Astrocyte of the cerebellum (primary cell): ENCODE data around the gene DCP1B.
A peak's percentile ranks its signal among the peaks of the same experiment; 100 is the strongest.

ENCODE experiments used
- DNase-seq: peaks from one replicate; pipeline ENCODE4 v3.0.0-alpha.2; 2011; ENCODE audit warnings: low read depth
- H3K4me3 ChIP-seq: 2 replicates; pipeline ENCODE4 v1.5.1; 2011; ENCODE audit warnings: mild to moderate bottlenecking, low read depth, low read length, moderate library complexity
- in situ Hi-C: cut with HindIII; loops from 2 replicates; pipeline ENCODE4 v1.10.0; 2017; ENCODE audit warnings: low sequenced_read_pairs
- TF ChIP-seq, protein P1 (sequence below): IDR thresholded peaks from 2 replicates; pipeline ENCODE4 v1.5.1; 2012; ENCODE audit warnings: low read length, low read depth, moderate library complexity, mild to moderate bottlenecking; ENCODE audit errors: missing control alignments

DCP1B gene

GRCh38 chr12:2034633-2035430 lies 30.6 kb upstream of the DCP1B start:
- H3K4me3 ChIP-seq = peak overlapping the region; percentile 22
- DNase-seq = peak; percentile 20
- in situ Hi-C loops = loop anchor here (5.0 kb wide), 1 partner anchor 87 kb away; no protein-coding TSS in a partner anchor
- TF ChIP-seq, protein P1, sequence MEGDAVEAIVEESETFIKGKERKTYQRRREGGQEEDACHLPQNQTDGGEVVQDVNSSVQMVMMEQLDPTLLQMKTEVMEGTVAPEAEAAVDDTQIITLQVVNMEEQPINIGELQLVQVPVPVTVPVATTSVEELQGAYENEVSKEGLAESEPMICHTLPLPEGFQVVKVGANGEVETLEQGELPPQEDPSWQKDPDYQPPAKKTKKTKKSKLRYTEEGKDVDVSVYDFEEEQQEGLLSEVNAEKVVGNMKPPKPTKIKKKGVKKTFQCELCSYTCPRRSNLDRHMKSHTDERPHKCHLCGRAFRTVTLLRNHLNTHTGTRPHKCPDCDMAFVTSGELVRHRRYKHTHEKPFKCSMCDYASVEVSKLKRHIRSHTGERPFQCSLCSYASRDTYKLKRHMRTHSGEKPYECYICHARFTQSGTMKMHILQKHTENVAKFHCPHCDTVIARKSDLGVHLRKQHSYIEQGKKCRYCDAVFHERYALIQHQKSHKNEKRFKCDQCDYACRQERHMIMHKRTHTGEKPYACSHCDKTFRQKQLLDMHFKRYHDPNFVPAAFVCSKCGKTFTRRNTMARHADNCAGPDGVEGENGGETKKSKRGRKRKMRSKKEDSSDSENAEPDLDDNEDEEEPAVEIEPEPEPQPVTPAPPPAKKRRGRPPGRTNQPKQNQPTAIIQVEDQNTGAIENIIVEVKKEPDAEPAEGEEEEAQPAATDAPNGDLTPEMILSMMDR = peak; percentile 62

- no peak overlapping the region for H3K4me3 ChIP-seq
- in situ Hi-C loops = loop anchor here (5.0 kb wide), 1 partner anchor 90 kb away; no protein-coding TSS in a partner anchor
- TF ChIP-seq, protein P1 = no peak
- no peak for DNase-seq
These were observed 28.2 kb upstream of the DCP1B start for GRCh38 chr12:2032506-2032905.

GRCh38 chr12:2029851-2030250 lies 25.6 kb upstream of the DCP1B start:
- TF ChIP-seq, protein P1 = no peak
- H3K4me3 ChIP-seq = no peak overlapping the region
- in situ Hi-C loops = loop anchor here (5.0 kb wide), 1 partner anchor 92 kb away; no protein-coding TSS in a partner anchor
- no peak for DNase-seq

DNA sequence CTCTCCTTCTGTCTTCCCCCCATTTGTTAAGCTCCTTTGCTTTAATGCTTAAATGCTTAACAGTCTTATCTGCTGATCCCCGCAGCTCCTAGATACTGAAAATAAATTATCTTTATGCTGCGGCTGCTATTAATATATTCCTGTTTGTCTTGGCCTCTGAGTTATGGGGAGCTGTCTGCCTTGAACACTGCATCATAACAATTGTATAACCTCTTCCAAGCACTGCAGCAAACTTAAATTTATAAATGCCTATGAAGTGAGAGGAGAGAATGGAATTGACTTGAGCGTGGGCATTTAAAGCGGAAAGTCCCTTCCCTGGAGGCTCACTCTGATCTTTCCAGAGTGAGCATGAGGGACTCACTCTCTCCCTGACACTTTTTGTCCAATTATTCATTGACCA lies 23.1 kb upstream of the DCP1B start:
- in situ Hi-C loops = no loop called here
- H3K4me3 ChIP-seq = no peak overlapping the region
- TF ChIP-seq, protein P1 = no peak
- DNase-seq = no peak

GRCh38 chr12:2023365-2023764 lies 19.1 kb upstream of the DCP1B start:
- DNase-seq = no peak
- TF ChIP-seq, protein P1 = no peak
- no peak overlapping the region for H3K4me3 ChIP-seq
- in situ Hi-C loops = no loop called here

DNA sequence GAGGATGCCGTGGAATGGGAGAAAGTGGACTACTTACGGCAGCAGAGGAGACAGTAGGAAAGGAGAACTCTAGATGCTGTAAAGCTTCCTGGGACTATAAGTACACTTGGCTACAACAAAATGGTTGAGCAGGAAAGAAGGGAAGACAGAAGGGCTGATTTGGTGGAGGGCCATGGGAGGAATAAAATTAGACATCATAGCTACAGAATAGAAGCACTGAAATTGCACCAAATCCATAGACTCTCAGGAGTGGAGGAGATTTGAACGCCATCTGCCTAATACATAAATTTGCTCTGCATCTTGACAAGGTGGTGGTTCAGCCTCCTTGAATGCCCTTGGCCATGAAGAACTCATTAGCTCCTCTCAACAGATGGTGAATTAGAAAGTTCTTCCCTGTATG lies 16.3 kb upstream of the DCP1B start:
- no peak for DNase-seq
- no peak overlapping the region for H3K4me3 ChIP-seq
- TF ChIP-seq, protein P1 = no peak
- in situ Hi-C loops = no loop called here
